GM21367 (cell line): ENCODE data around the gene MCCD1.
A peak's percentile ranks its signal among the peaks of the same experiment; 100 is the strongest.

Experiments
- ATAC-seq: cut with Tn5 transposase; IDR thresholded peaks from one replicate; pipeline ENCODE4 v1.9.1; 2021; ENCODE audit not compliant: unreplicated experiment

The MCCD1 gene

GRCh38 chr6:31568537-31568961 is 39.8 kb downstream of the MCCD1 start:
- ATAC-seq = peak; percentile 47

- no peak for ATAC-seq
Observed at GRCh38 chr6:31569861-31570536, 41.2 kb downstream of the MCCD1 start.

- ATAC-seq = no peak
Observed at GRCh38 chr6:31572041-31572911, 43.5 kb downstream of the MCCD1 start, which contains the start of gene LTA. TSS of gene LTA (plus strand) at chr6:31572289. CDS start at chr6:31572743, 454 bp downstream.

- no peak for ATAC-seq
Observed at GRCh38 chr6:31573239-31574105, 44.7 kb downstream of the MCCD1 start.

GRCh38 chr6:31574106-31575061 is 45.6 kb downstream of the MCCD1 start:
- ATAC-seq = no peak

GRCh38 chr6:31575335-31575901 is 46.7 kb downstream of the MCCD1 start, which contains the start of gene TNF:
TSS of gene TNF (plus strand) at chr6:31575565. CDS start at chr6:31575742, 177 bp downstream.
- ATAC-seq = no peak

- no peak for ATAC-seq
Observed at GRCh38 chr6:31575952-31576685, 47.4 kb downstream of the MCCD1 start.

GRCh38 chr6:31576897-31577578 is 48.3 kb downstream of the MCCD1 start:
- ATAC-seq = no peak

- ATAC-seq = no peak
Observed at GRCh38 chr6:31577579-31577966, 48.8 kb downstream of the MCCD1 start.

- no peak for ATAC-seq
Observed at GRCh38 chr6:31578184-31579118, 49.7 kb downstream of the MCCD1 start.

- no peak for ATAC-seq
Observed at GRCh38 chr6:31579119-31579505, 50.4 kb downstream of the MCCD1 start.
